Measurements from ENCODE around the gene KDM1A.

DNA sequence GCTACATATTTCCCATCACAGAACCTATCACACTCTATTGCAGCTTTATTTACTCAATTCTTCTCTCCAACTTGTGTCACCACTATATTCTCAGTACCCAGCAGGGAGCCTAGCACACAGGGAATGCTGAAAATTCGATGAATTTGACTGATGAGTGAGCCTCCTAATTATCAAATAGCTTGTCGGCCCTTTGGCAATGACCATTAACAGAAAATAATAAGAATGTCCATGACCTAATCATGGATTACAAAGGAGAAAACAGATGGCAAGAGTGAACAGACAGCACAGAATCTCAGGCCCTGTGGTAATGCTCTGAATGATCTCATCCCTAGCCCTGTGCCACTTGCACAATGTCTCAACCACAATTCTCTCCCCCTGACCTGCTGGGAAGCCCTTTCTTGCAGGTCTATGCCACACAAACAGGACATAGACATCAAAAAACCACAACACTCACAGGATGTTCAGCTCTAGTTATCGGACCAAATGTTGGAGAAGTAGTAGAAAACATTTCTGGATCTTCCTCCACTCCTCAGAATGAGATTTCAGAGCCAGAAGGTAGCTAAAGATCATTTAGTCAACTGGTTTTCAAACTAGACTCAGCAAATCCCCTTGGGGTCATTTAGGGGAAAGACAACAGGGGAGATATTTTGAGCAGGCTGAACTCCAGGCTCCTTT, 80.9 kb downstream of the KDM1A start:
- TF ChIP-seq, protein P1, sequence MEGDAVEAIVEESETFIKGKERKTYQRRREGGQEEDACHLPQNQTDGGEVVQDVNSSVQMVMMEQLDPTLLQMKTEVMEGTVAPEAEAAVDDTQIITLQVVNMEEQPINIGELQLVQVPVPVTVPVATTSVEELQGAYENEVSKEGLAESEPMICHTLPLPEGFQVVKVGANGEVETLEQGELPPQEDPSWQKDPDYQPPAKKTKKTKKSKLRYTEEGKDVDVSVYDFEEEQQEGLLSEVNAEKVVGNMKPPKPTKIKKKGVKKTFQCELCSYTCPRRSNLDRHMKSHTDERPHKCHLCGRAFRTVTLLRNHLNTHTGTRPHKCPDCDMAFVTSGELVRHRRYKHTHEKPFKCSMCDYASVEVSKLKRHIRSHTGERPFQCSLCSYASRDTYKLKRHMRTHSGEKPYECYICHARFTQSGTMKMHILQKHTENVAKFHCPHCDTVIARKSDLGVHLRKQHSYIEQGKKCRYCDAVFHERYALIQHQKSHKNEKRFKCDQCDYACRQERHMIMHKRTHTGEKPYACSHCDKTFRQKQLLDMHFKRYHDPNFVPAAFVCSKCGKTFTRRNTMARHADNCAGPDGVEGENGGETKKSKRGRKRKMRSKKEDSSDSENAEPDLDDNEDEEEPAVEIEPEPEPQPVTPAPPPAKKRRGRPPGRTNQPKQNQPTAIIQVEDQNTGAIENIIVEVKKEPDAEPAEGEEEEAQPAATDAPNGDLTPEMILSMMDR (IDR thresholded peaks at IDR 0.05): no peak
- no peak for TF ChIP-seq POLR2A (IDR thresholded peaks at IDR 0.05)

Measured in esophagus squamous epithelium (tissue), 4 donors.